ENCODE measurements around the gene MNX1.

MNX1 gene

GRCh38 chr7:157017149-157017548 lies 6.7 kb upstream of the MNX1 start:
- H3K4me3 ChIP-seq (ENCODE audit: low read length) = no peak overlapping the region
- H3K27ac ChIP-seq (ENCODE audit: low read depth, low read length) = no peak overlapping the region
- no peaks in the 10 kb centered on the region for H3K36me3 ChIP-seq (ENCODE audit: control insufficient read depth, low read length)
- peaks cover 9% of the 10 kb centered on the region; the same call in 1 of the 2 replicates for H3K4me1 ChIP-seq (ENCODE audit: control insufficient read depth, low read length)
- H3K4me2 ChIP-seq (ENCODE audit: low read length) = no peak overlapping the region
- no peaks in the 10 kb centered on the region for H3F3A ChIP-seq (ENCODE audit: control insufficient read depth, insufficient read depth)
- H3K9me2 ChIP-seq (replicated peaks; ENCODE audit: control insufficient read depth, low read length) = no peaks in the 10 kb centered on the region
- no peak for TF ChIP-seq EZH2phosphoT487 (IDR thresholded peaks at IDR 0.05; ENCODE audit: borderline replicate concordance, low read length)
- no peak for TF ChIP-seq CTCF (IDR thresholded peaks at IDR 0.05; ENCODE audit: low read depth, low read length, poor library complexity, severe bottlenecking)
- H4K20me1 ChIP-seq (ENCODE audit: control insufficient read depth, insufficient read depth, low read depth, low read length) = no peaks in the 10 kb centered on the region
- H3K9me3 ChIP-seq (ENCODE audit: control insufficient read depth, insufficient read depth, low read length) = no peaks in the 10 kb centered on the region
- no peaks in the 10 kb centered on the region for H3K79me2 ChIP-seq (ENCODE audit: control insufficient read depth, low read length)
- peaks cover 59% of the 10 kb centered on the region for H3K27me3 ChIP-seq (ENCODE audit: control insufficient read depth, low read length)

GRCh38 chr7:157016352-157017041 lies 6.0 kb upstream of the MNX1 start:
- no peak for TF ChIP-seq EZH2phosphoT487 (IDR thresholded peaks at IDR 0.05; ENCODE audit: borderline replicate concordance, low read length)
- no peak for TF ChIP-seq CTCF (IDR thresholded peaks at IDR 0.05; ENCODE audit: low read depth, low read length, poor library complexity, severe bottlenecking)
- Histone ChIP-seq H3K27me3 (ENCODE audit: control insufficient read depth, low read length) (peaks cover 65% of the 10 kb centered on the region), H3K4me1 (ENCODE audit: control insufficient read depth, low read length) (peaks cover 14% of the 10 kb centered on the region), H3K79me2 (ENCODE audit: control insufficient read depth, low read length) (no peaks in the 10 kb centered on the region), H4K20me1 (ENCODE audit: control insufficient read depth, insufficient read depth, low read depth, low read length) (no peaks in the 10 kb centered on the region), H3K27ac (ENCODE audit: low read depth, low read length) (no peak overlapping the region), H3K4me2 (ENCODE audit: low read length) (no peak overlapping the region), H3K9me3 (ENCODE audit: control insufficient read depth, insufficient read depth, low read length) (no peaks in the 10 kb centered on the region), H3F3A (ENCODE audit: control insufficient read depth, insufficient read depth) (no peaks in the 10 kb centered on the region), H3K4me3 (ENCODE audit: low read length) (no peak overlapping the region; the same call in 1 of the 2 replicates), H3K36me3 (ENCODE audit: control insufficient read depth, low read length) (no peaks in the 10 kb centered on the region), H3K9me2 (replicated peaks; ENCODE audit: control insufficient read depth, low read length) (no peaks in the 10 kb centered on the region)

- Histone ChIP-seq H3K9me2 (replicated peaks; ENCODE audit: control insufficient read depth, low read length) (no peaks in the 10 kb centered on the region), H3K4me2 (ENCODE audit: low read length) (no peak overlapping the region), H3K4me1 (ENCODE audit: control insufficient read depth, low read length) (peaks cover 19% of the 10 kb centered on the region), H3F3A (ENCODE audit: control insufficient read depth, insufficient read depth) (no peaks in the 10 kb centered on the region), H3K4me3 (ENCODE audit: low read length) (no peak overlapping the region; the same call in 1 of the 2 replicates), H4K20me1 (ENCODE audit: control insufficient read depth, insufficient read depth, low read depth, low read length) (no peaks in the 10 kb centered on the region), H3K27ac (ENCODE audit: low read depth, low read length) (no peak overlapping the region), H3K27me3 (ENCODE audit: control insufficient read depth, low read length) (peaks cover 70% of the 10 kb centered on the region), H3K9me3 (ENCODE audit: control insufficient read depth, insufficient read depth, low read length) (no peaks in the 10 kb centered on the region), H3K79me2 (ENCODE audit: control insufficient read depth, low read length) (no peaks in the 10 kb centered on the region), H3K36me3 (ENCODE audit: control insufficient read depth, low read length) (no peaks in the 10 kb centered on the region)
- TF ChIP-seq EZH2phosphoT487 (IDR thresholded peaks at IDR 0.05; ENCODE audit: borderline replicate concordance, low read length) = no peak
- no peak for TF ChIP-seq CTCF (IDR thresholded peaks at IDR 0.05; ENCODE audit: low read depth, low read length, poor library complexity, severe bottlenecking)
Observed at GRCh38 chr7:157016024-157016351, 5.5 kb upstream of the MNX1 start.
